NCI-H146 (cell line): Measurements from ENCODE around the gene WDR37.
A peak's percentile ranks its signal among the peaks of the same experiment; 100 is the strongest.
"Not testable (repeated sequence)": the region's sequence is repeated elsewhere in the genome, so short reads cannot be mapped to it uniquely, and the experiment has no call there.

ENCODE experiments used
- DNase-seq: peaks from one replicate; lab custom pipeline; 2025; lab: John Stamatoyannopoulos, UW

Gene WDR37

DNA sequence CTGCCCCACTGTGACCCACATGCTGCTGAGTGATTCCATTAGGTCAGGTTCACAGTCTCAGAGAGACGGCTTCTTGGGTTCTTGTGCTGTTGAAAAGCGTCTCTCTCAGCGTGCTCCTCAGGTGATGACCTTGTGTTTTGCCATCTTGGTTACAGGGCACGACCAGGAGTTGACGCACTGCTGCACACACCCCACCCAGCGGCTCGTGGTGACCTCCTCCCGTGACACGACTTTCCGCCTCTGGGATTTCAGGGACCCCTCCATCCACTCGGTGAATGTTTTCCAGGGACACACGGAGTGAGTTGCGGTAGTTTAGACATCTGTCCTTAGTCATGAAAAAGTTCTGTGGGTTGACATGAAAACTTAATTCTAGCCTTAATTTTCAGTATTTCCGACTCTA lies 48.8 kb downstream of the WDR37 start:
- no peak for DNase-seq

DNA sequence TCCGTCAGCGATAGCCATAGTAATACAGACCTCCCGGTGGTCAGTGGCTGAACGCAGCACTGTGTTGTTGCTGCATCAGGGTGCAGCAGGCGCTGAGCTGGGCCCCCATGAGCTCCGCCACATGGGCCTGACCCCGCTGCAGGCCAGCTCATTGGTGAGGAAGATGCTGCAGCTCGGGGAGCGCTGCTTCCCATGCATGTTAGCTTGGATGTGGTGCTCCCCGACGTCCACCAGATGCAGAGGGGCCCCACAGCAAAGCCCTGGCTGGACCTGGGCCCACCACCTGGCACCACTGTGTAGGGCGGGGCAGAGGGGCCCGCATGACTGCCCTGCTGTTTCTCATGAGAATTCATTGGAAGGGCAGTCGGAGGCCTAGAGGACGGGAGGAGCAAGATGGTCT lies 50.8 kb downstream of the WDR37 start:
- DNase-seq = no peak

DNA sequence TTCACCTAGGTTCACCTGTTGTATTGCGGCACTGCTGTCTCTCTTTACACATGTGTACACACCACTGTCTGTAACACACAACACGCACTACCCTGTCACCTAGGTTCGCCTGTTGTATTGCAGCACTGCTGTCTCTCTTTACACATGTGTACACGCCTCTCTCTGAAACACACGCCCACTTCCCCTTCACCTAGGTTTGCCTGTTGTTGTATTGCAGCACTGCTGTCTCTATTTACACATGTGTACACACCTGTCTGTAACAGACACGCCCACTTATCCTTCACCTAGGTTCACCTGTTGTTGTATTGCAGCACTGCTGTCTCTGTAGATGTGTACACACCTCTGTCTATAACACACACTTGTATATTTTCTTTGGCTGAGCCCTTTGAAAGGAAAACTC lies 51.5 kb downstream of the WDR37 start:
- DNase-seq = peak; percentile 65

DNA sequence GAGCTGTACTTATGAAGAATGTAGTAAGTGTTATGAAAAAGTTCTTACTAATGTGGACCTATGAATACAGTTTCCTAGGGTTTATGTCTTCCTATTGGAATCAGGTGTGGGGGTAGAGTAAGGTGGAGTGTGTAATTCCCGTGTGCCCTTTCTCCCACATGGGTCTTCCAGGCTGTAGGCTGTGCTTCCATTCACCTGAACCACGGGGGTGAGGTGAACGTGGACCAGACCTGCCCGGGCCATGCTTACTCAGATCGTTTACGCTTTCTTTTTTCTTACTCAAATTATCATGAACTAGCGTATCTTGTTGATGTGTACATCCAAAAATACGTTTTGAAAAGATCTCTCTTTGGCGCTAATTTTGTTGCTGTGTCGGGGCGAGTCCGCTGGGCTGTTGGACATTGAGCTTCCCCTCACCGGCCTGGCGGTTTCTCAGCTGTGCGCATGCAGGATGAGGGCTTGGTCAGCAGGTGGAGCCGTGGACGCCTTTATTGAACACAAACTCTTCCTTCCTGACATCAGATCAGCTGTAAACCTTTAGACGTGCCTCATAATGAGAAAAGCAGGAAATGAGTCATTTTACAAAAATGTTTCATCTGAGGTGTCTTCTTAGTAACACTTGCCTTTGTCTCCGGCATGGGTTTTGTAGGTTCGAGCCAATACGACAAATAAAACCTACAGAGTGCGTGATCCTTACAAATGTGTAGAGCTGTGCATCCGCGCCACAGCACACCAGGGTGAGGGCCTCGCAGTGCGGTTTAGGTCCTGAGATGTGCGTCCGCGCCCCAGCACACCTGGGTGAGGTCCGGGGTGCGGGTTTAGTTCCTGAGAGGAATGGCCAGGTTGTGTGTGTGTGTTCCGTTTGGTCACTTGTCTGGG lies 53.8 kb downstream of the WDR37 start:
- DNase-seq = peak; percentile 67

DNA sequence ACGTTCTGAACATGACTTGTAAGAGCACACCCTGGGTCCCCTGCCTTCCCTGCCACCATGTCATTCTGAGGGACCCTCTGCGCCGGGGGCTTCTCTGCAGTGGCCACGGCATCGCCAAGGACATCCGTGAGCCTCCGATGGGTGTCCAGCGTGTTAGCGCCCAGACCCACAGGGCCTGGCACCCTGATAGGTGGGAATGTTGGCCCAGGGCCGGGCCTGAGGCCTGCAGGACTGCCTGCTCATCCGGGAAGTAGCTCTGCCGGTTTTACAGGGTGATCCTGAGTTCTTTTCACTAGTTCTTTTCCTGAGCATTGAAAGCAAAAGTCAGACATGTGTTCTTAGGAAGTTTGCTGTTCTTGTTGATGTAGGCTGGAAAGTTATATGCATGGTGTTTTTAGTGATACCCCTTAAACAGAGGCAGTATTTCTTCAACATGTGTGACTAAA lies 54.5 kb downstream of the WDR37 start:
- DNase-seq = no peak

DNA sequence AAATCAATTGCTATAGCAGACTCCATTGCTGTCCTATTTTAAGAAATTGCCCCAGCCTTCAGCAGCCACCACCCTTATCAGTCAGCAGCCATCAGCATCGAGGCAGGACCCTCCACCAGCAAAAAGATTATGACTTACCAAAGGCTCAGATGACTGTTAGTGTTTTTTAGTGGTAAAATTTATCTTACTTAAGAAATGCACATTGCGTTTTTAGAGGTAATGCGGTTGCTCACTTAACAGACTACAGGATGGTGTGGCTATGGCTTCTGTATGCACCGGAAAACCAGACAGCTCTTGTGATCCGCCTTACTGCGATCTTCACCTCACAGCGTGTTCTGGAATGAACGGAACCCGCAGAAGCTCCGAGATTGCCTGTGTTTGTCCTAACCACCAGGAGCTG lies 58.1 kb downstream of the WDR37 start:
- DNase-seq = no peak

DNA sequence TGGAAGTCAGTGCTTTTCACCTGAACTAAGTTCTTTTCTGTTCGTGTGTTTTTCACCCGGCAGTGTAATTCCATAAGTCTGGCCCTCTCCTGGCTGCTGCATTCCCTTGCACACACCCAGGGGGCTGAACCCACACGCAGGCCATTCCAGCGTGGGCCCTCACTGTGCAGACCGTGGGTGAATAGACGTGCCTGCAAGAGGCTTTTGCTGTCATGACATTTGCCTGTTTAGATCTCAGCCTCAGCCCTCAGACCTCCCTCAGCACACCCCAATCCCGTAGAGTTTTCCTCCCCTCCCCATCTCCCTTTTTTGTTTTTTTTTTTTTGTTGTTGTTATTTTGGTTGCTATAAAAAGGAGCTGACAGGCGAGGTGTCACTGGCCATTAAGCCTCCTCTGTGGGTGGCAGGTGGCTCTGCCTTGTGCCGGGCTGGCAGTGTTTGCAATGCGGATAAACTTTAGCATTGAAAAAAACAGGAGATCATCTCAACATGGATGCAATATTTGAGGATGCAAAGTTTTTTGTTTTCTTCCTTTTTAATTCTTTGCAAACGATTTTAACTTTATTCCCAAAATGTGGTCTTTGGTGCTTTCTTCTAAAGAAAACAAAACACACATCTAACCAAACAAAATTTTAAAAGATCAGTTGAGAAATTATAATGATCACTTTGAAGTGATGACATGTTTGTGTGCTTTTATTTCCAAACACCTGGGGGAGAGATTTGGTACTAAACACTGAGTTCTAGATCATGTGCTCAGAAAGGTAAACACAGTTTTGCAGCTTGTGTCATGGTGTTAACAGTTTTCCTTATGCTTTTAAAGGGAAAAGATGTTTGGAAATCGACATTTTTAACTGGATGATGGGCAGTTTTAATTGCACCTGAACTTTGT lies 58.8 kb downstream of the WDR37 start:
- peak; percentile 32 for DNase-seq

DNA sequence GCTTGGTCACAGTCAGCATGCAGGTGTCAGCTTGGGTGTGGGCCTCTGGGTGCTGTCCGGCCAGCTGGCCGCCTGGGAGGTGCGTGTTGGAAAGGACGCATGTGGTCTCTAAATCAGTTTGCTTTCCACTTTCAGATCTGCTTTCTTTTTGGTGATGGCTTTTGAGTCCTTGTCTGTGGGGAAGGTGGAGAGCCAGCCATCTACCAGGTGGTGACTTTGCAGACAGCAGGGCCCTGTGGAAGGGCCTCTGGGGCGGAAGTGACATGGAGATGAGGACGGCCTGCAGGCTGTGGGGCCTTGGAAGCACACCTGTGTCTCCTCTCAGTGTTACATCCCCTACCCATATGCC lies 59.4 kb downstream of the WDR37 start:
- peak; percentile 71 for DNase-seq

DNA sequence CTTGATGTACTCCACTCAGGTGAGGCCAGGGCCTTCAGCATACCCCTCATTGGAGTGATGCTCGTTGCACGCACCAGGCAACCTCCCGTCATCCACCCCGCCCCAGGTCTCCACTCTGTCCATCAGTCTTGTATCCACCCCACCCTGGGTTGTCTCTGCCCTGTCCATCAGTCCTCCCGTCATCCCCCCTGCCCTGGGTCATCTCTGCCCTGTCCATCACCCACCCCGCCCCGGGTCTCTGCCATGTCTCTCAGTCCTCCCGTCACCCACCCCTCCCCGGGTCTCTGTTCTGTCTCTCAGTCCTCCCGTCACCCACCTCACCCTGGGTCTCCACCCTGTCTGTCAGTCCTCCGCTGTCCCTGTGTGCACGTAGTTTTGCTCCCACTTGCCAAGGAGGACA lies 59.9 kb downstream of the WDR37 start:
- no peak for DNase-seq

DNA sequence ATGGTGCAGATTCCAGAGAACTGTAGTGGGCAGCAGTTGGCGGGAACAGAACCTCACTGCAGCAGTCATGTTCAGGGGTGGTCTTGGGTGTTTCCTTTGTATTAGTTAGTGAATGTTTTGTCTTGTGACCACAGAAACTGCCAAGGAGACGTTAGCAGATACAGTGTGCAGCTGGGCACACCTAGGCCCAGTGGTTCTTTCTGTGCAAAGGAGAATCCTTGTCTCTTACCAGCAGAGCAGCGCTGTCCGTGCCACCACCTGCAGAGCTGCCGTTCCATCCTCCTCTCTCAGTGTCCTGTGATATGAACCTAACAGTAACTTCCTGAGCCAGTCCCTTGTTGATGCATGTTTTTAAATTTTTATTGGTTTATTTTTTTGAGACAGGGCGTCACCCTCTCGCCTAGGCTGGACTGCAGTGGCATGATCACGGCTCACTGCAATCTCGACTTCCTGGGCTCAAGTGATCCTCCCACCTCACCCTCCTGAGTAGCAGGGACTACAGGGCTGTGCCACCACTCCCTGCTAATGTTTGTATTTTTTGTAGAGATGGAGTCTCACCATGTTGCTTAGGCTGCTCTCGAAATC lies 60.6 kb downstream of the WDR37 start:
- no peak for DNase-seq

DNA sequence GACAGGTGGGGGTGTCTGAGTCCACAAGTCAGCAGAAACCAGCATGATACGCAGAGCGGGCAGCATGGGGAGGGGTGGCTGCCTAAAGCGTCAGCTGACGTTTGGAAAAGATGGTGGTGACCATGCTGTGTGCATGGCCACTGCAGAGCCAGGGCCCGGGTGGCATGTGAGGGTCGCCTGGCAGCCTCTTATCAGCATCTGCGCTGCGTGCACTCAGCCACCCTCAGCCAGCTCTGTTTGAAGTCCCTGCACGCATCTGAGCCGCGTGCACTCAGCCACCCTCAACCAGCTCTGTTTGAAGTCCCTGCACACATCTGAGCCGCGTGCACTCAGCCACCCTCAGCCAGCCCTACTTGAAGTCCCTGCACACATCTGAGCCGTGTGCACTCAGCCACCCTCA lies 61.5 kb downstream of the WDR37 start:
- DNase-seq = no peak

DNA sequence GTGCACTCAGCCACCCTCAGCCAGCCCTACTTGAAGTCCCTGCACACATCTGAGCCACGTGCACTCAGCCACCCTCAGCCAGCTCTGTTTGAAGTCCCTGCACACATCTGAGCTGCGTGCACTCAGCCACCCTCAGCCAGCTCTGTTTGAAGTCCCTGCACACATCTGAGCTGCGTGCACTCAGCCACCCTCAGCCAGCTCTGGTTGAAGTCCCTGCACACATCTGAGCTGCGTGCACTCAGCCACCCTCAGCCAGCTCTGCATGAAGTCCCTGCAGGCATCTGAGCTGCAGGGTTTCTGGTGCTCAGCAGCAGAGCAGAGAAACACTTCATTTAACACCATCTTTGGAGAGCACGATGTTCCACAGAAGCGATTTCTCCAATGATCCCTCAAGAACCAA lies 62.1 kb downstream of the WDR37 start:
- not testable (repeated sequence) for DNase-seq

DNA sequence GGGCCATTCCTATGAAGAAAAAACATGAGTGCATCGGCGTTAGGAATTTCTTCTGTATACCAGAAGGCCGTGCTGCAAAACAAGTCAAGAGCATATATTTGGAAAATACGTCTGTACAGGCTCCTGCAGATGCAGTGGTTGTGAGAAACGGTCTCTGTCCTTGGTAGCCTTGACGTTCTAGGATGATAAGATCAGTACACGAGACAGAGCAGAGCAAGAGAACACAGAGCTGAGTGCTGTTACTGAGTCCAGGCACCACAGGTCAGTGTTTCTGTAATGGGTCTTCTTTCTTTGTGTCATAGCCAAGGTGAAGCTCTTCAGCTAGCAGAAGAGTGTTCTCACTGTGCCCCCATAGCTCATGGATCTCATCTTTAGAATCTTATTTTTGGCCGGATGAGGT lies 62.8 kb downstream of the WDR37 start:
- DNase-seq = no peak

DNA sequence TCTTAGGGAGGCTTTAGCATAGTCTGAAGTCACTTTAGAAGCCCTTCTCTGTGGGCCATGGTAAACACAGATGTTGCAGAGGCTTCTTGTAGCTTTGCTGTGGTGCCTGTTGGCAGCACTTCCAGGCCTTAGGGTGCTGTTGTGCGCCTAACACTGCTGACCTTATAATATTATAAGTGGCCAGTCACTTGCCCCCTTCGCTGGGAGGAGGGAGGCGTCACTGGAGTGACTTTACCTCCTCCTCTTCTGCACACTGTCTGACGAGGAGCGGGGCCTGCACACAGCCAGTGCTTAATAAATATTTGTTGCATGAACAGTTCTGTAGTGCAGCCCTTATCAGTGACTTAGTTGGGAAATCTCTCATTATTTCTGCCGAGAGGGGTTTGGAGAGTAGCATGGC lies 63.3 kb downstream of the WDR37 start:
- no peak for DNase-seq

DNA sequence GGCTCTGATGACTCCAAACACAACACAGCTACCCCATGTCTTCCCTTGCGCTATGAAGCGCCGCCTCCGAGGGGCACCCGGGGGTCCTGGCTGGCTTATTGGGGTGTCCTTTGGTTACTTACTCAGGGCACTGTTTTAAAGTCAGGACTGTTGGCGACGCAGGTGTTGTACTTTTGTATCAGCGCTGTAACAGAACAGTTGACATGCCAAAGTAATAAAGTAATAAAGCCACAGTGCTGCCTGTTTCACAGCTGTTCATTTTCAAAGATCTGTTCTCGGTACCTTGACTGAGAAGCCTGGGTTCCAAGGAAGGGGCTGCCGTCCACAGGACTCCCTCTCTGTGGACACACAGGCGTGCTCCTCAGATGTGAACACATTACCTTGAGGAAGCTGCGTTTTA lies 64.1 kb downstream of the WDR37 start:
- no peak for DNase-seq

DNA sequence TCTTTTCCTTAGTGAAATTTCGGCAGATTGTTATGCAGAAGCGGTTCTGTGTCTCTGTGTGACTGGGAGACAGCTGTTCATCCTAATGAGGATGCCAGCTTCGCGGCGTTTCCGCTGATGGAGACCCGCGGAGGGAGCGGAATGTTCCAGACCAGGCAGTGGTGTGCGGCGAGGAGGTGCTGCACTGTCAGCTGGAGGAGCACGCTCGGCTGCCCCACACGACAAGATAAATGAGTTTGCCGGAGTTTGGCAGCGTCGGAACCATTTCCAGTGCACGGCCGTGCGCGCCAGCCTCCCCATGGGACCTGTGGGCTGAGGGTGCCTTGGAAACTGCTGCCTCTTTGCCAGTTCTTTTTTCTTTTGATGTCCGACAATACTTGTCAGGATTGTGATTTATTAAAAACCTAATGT lies 64.6 kb downstream of the WDR37 start:
- DNase-seq = no peak

DNA sequence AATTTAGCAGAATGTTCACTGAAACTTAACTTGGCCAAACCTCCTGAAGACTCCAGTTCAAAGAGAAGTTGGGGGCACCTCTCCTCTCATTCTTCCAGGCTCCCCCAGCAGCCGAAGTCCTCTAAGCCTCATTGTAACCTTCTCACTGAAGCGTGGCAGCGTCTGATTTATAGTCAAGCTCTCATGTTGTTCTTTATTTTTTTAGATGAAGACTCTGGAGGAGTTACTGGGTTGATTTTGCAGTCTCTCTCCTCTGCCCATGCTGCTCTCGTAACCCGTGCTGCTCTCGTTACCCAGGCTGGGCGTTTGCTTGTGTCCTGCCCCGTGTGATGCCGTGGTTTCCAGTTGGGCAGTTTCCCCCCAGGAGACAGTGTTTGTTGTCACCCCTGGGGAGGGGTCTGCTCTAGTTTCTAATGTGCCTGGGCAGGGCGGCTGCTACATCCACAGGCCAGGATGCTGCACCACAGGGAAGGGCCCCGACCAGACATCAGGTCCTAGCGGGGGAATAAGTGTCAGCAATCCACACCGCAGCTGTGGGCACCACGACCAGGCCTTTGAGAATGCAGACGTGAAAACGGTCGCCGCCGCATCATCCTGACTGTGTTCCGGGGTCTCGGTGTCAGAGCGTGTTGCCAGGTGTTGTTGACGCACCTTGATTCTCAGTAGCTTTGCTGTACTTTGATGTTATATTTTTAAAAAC lies 65.2 kb downstream of the WDR37 start:
- no peak for DNase-seq

DNA sequence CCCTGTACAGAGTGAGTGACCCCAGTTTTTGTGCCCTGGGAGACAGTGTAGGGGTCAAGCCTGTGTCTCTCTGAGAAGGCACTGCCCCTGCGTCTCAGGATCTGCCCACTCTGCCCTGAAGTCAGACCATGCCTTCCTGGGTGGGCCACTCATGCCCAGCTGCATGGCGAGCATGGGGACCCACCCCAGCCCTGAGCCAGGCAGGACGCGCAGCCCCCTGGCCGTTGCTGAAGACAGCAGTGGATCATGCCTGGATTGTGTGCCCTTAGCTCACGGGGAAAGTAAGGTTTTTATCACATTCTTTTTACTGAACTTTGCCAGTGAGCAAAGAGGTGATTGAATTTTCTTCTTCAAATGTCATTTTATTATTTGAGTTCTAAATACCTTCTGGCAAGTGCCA lies 66.2 kb downstream of the WDR37 start:
- DNase-seq = no peak

DNA sequence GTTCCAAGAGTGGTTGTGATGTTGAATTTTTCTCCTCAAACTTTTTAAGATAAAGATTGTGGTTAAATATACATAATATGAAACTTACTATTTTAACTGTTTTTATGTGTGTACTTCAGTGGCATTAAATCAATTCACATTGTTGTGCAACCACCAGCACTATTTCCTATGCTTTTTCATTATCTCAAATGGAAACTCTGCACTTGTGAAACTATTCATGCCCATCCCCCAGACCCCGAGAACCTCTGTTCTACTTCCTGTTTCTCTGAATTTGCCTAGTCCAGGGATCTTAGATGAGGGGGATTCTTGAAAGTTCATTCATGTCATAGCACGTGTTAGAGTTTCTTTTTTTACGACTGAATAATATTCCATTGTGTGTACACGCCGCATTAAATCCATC lies 67.0 kb downstream of the WDR37 start:
- DNase-seq = no peak

DNA sequence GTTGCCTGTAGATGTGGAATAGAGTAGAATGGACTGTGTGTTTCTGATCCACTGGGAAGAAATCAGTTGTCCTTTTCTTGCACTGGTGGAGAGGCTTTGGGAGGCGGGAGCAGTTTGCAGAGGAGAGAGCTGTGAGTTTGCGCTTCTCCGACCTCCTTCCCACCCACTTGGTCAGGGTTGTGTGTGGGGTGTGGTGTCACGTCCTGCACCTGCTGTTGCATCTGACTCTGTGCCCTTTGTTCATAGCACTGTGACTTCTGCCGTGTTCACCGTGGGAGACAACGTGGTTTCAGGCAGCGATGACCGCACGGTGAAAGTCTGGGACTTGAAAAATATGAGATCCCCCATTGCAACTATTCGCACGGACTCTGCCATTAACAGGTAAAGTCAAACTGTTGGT lies 67.8 kb downstream of the WDR37 start:
- no peak for DNase-seq

DNA sequence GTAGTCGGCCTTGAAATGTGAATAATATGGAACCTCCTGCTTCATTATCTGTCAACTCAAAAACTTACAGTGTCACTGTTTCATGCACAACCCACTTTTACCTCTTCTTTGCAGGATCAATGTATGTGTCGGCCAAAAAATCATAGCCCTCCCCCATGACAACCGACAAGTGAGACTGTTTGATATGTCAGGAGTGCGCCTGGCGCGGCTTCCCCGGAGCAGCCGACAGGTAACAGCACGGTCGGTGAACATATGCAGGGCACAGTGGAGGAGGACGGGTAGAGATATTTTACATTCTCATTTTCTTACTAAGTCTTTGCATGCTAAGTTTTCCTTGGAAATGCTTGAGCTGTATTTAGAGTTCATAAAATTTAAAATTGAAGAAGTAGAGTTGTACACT lies 68.6 kb downstream of the WDR37 start:
- DNase-seq = no peak

DNA sequence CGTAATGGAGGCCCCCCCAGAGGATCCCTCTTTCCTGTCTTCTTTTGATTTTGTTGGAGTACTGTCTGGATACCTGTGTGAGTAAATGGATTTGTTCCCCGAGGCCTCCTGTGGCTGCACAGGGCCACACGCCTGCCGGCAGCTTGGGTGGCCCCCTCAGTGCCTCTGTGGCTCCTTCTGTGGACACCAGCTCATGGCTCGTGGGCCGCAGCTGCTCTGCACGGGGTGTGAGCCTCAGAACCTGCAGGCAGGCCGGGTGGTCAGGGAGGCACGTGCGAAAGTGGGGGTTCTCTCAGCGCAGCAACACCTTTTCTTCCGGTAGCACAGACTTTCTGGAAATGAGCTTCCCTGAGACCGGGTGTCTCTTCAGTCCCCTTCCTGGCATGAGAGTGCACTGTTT lies 70.3 kb downstream of the WDR37 start:
- DNase-seq = no peak
